Liver (tissue), 9 donors: ENCODE measurements around the gene MYCL. TPM values are rescaled to one million over a fixed set of nuclear protein-coding genes. Genes with fewer than 3 reads are reported as not detected.

Experiments
- DNase-seq: peaks from one replicate; pipeline ENCODE4 v3.0.0-alpha.2; 2017; ENCODE audit warnings: low spot score
- H3K27ac ChIP-seq, 2 donors: one replicate each; pipeline ENCODE4 v1.7.0; 2013; ENCODE audit warnings: inconsistent platforms in 2 of 2, low read length in 2 of 2, control low read depth in 1 of 2, low read depth in 1 of 2, mild to moderate bottlenecking in 1 of 2
- H3K27me3 ChIP-seq, 4 donors: one replicate each; pipeline versions ENCODE4 v1.6.1 to v1.7.0; 2013; ENCODE audit warnings: low read length in 3 of 4, inconsistent platforms in 1 of 4, mild to moderate bottlenecking in 1 of 4, moderate library complexity in 1 of 4; ENCODE audit not compliant: control insufficient read depth in 4 of 4, insufficient read depth in 4 of 4
- H3K36me3 ChIP-seq, 4 donors: one replicate each; pipeline versions ENCODE4 v1.6.1 to v1.7.0; 2013; ENCODE audit warnings: low read length in 3 of 4, mild to moderate bottlenecking in 3 of 4, low read depth in 1 of 4, moderate library complexity in 1 of 4; ENCODE audit not compliant: control insufficient read depth in 4 of 4, insufficient read depth in 3 of 4
- H3K4me1 ChIP-seq, 4 donors: one replicate each; pipeline versions ENCODE4 v1.6.1 to v1.7.0; 2013; ENCODE audit warnings: low read length in 3 of 4, mild to moderate bottlenecking in 3 of 4, moderate library complexity in 1 of 4; ENCODE audit not compliant: control insufficient read depth in 4 of 4, insufficient read depth in 4 of 4
- H3K4me3 ChIP-seq, 3 donors: one replicate each; pipeline versions ENCODE4 v1.6.1 to v1.7.0; 2013; ENCODE audit warnings: low read length in 3 of 3, control low read depth in 1 of 3, low read depth in 1 of 3, mild to moderate bottlenecking in 1 of 3
- H3K9ac ChIP-seq, 2 donors: one replicate each; pipeline ENCODE4 v1.7.0; 2013; ENCODE audit warnings: low read length in 2 of 2, mild to moderate bottlenecking in 2 of 2, moderate library complexity in 2 of 2, control low read depth in 1 of 2, low read depth in 1 of 2
- H3K9me3 ChIP-seq, 4 donors: one replicate each; pipeline versions ENCODE4 v1.6.1 to v1.7.0; 2013; ENCODE audit warnings: low read length in 3 of 4; ENCODE audit not compliant: control insufficient read depth in 4 of 4
- ATF3 ChIP-seq: IDR thresholded peaks from 2 replicates; pipeline ENCODE4 v1.6.1; 2016; ENCODE audit warnings: antibody characterized with exemption
- EGR1 ChIP-seq, 2 donors: IDR thresholded peaks; 2 replicates each; pipeline ENCODE4 v1.6.1; 2016 to 2018; ENCODE audit warnings: antibody characterized with exemption in 2 of 2, low read depth in 2 of 2
- FOXA1 ChIP-seq: IDR thresholded peaks from 2 replicates; pipeline ENCODE4 v1.6.1; 2016; ENCODE audit warnings: antibody characterized with exemption
- FOXA2 ChIP-seq: IDR thresholded peaks from 2 replicates; pipeline ENCODE4 v1.6.1; 2016; ENCODE audit warnings: antibody characterized with exemption
- GABPA ChIP-seq, 2 donors: IDR thresholded peaks in 1 of 2; conservative IDR thresholded peaks in 1 of 2; 2 replicates each; pipeline ENCODE4 v1.6.1; 2016; ENCODE audit warnings: antibody characterized with exemption in 2 of 2, mild to moderate bottlenecking in 1 of 2, moderate library complexity in 1 of 2
- HNF4A ChIP-seq, 2 donors: conservative IDR thresholded peaks; 2 replicates each; pipeline ENCODE4 v1.6.1; 2016; ENCODE audit warnings: antibody characterized with exemption in 2 of 2, mild to moderate bottlenecking in 2 of 2
- HNF4G ChIP-seq: IDR thresholded peaks from 2 replicates; pipeline ENCODE4 v1.6.1; 2016; ENCODE audit warnings: antibody characterized with exemption
- JUND ChIP-seq, 2 donors: IDR thresholded peaks; 2 replicates each; pipeline ENCODE4 v1.6.1; 2016; ENCODE audit warnings: antibody characterized with exemption in 2 of 2
- NR2F2 ChIP-seq: IDR thresholded peaks from 2 replicates; pipeline ENCODE4 v1.6.1; 2016; ENCODE audit warnings: antibody characterized with exemption
- RAD21 ChIP-seq, 2 donors: IDR thresholded peaks; 2 replicates each; pipeline ENCODE4 v1.6.1; 2016; ENCODE audit warnings: antibody characterized with exemption in 2 of 2, mild to moderate bottlenecking in 2 of 2
- RXRA ChIP-seq, 2 donors: IDR thresholded peaks; 2 replicates each; pipeline ENCODE4 v1.6.1; 2017 to 2018; ENCODE audit warnings: antibody characterized with exemption in 2 of 2, mild to moderate bottlenecking in 1 of 2
- SP1 ChIP-seq: IDR thresholded peaks from 2 replicates; pipeline ENCODE4 v1.6.1; 2018; ENCODE audit warnings: antibody characterized with exemption, mild to moderate bottlenecking
- TAF1 ChIP-seq: conservative IDR thresholded peaks from 2 replicates; pipeline ENCODE4 v1.6.1; 2016; ENCODE audit warnings: antibody characterized with exemption, mild to moderate bottlenecking
- YY1 ChIP-seq: IDR thresholded peaks from 2 replicates; pipeline ENCODE4 v1.6.1; 2016; ENCODE audit warnings: antibody characterized with exemption, mild to moderate bottlenecking
- WGBS: extraction: QIAGEN DNeasy Blood & Tissue Kit; methylation state at CpG from one replicate; pipeline ENCODE4 v1.1.7; 2013; 5-methylcytosine and 5-hydroxymethylcytosine counted together
- polyA plus RNA-seq, 2 donors: library from polyadenylated mRNA; stranded (reverse) in 1 of 2; unstranded in 1 of 2; fragments of 200-250 nt in 1 of 2; fragments of >200 nt in 1 of 2; fragmentation: Nextera tagmentation in 1 of 2; extraction: Ambion mirVana in 1 of 2; gene quantifications; one replicate each; pipeline versions ENCODE4 v1.2.1 to v1.2.3, GENCODE V29; 2013 to 2015
- total RNA-seq, 2 donors: library from RNA; depleted of rRNA; stranded (reverse); fragments of >200 nt; gene quantifications; one replicate each; pipeline ENCODE4 v1.2.3, GENCODE V29; 2014
- TF ChIP-seq, protein P1 (sequence below): IDR thresholded peaks from 2 replicates; pipeline ENCODE4 v1.6.1; 2016; ENCODE audit warnings: antibody characterized with exemption, mild to moderate bottlenecking
- TF ChIP-seq, protein P2 (sequence below): fragments of 150-350 bp; IDR thresholded peaks from 2 replicates; pipeline ENCODE4 v1.5.1; 2017; ENCODE audit warnings: improper control_type of control experiment, low read depth, low read length; ENCODE audit not compliant: missing input control
- TF ChIP-seq, protein P3 (sequence below): IDR thresholded peaks from 2 replicates; pipeline ENCODE4 v1.6.1; 2016; ENCODE audit warnings: antibody characterized with exemption
- TF ChIP-seq, protein P4 (sequence below): IDR thresholded peaks from 2 replicates; pipeline ENCODE4 v1.6.1; 2016; ENCODE audit warnings: antibody characterized with exemption
- donor health status: healthy.
- donor health status: healthy.
- donor health status: healthy.
- donor health status: healthy.
- donor health status: healthy.

The MYCL gene
- total and polyA plus RNA-seq, 4 donors, result 1.8 to 6.6 (median 2.5) TPM

DNA sequence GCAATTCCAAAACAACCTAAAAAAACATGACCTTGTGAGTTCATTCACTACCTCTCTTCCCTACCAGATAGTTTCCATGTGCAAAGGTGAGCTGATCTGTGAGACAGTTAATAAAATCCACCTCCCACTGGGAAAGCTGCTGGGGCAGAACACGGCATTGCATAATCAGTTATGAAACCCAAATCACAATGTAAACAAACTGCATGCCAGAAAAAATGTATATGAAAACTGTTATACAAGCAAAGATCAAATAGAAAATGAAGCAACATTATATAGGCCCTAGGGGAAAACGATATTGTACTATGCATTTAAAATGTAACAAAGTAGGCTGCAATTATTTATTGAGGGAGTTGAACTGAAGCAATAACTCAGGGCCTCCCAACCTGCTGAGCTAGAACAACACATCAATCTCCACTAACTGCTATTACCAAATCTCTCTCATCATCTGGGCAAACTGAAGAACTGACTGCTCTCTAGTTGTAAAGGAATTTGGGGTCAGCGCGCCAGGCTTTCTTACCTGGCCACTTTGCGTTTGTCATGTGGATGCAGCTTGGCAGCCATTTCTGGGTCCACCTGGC lies 49.4 kb downstream of the MYCL start (continued):
- TF ChIP-seq YY1 (peak; percentile 60), GABPA (IDR thresholded peaks at IDR 0.05 in 1 of 2, conservative IDR thresholded peaks at IDR 0.05 in 1 of 2) (peak in 1 of 2 donors; percentile 48), HNF4A (conservative IDR thresholded peaks at IDR 0.05) (peak; percentile 52 to 83)

GRCh38 chr1:39850606-39851216 lies 51.0 kb downstream of the MYCL start:
- no peak for DNase-seq
- Histone ChIP-seq H3K4me3 (no peak overlapping the region), H3K4me1 (peaks cover under 1 to 26% (median 15%) of the 10 kb centered on the region in 4 donors), H3K9me3 (no peaks in the 10 kb centered on the region), H3K36me3 (peaks cover 0 to 10% (median 8%) of the 10 kb centered on the region in 4 donors), H3K27me3 (no peaks in the 10 kb centered on the region), H3K27ac (no peak overlapping the region), H3K9ac (no peak overlapping the region)
- 84% methylated on average over 3 of the region's 3 CpGs for WGBS
- TF ChIP-seq SP1 (no peak), EGR1 (IDR thresholded peaks at IDR 0.05; ENCODE audit: low read depth in 2 of 2) (no peak), JUND (IDR thresholded peaks at IDR 0.05) (no peak), HNF4G (no peak), HNF4A (conservative IDR thresholded peaks at IDR 0.05) (no peak), ATF3 (no peak), RAD21 (IDR thresholded peaks at IDR 0.05) (no peak), YY1 (no peak), FOXA1 (no peak), RXRA (IDR thresholded peaks at IDR 0.05) (no peak), GABPA (IDR thresholded peaks at IDR 0.05 in 1 of 2, conservative IDR thresholded peaks at IDR 0.05 in 1 of 2) (no peak), FOXA2 (no peak), TAF1 (no peak), NR2F2 (no peak)
- TF ChIP-seq, protein P1, sequence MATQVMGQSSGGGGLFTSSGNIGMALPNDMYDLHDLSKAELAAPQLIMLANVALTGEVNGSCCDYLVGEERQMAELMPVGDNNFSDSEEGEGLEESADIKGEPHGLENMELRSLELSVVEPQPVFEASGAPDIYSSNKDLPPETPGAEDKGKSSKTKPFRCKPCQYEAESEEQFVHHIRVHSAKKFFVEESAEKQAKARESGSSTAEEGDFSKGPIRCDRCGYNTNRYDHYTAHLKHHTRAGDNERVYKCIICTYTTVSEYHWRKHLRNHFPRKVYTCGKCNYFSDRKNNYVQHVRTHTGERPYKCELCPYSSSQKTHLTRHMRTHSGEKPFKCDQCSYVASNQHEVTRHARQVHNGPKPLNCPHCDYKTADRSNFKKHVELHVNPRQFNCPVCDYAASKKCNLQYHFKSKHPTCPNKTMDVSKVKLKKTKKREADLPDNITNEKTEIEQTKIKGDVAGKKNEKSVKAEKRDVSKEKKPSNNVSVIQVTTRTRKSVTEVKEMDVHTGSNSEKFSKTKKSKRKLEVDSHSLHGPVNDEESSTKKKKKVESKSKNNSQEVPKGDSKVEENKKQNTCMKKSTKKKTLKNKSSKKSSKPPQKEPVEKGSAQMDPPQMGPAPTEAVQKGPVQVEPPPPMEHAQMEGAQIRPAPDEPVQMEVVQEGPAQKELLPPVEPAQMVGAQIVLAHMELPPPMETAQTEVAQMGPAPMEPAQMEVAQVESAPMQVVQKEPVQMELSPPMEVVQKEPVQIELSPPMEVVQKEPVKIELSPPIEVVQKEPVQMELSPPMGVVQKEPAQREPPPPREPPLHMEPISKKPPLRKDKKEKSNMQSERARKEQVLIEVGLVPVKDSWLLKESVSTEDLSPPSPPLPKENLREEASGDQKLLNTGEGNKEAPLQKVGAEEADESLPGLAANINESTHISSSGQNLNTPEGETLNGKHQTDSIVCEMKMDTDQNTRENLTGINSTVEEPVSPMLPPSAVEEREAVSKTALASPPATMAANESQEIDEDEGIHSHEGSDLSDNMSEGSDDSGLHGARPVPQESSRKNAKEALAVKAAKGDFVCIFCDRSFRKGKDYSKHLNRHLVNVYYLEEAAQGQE, result no peak
- TF ChIP-seq, protein P2, sequence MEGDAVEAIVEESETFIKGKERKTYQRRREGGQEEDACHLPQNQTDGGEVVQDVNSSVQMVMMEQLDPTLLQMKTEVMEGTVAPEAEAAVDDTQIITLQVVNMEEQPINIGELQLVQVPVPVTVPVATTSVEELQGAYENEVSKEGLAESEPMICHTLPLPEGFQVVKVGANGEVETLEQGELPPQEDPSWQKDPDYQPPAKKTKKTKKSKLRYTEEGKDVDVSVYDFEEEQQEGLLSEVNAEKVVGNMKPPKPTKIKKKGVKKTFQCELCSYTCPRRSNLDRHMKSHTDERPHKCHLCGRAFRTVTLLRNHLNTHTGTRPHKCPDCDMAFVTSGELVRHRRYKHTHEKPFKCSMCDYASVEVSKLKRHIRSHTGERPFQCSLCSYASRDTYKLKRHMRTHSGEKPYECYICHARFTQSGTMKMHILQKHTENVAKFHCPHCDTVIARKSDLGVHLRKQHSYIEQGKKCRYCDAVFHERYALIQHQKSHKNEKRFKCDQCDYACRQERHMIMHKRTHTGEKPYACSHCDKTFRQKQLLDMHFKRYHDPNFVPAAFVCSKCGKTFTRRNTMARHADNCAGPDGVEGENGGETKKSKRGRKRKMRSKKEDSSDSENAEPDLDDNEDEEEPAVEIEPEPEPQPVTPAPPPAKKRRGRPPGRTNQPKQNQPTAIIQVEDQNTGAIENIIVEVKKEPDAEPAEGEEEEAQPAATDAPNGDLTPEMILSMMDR, result no peak
- TF ChIP-seq, protein P3, sequence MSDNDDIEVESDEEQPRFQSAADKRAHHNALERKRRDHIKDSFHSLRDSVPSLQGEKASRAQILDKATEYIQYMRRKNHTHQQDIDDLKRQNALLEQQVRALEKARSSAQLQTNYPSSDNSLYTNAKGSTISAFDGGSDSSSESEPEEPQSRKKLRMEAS, result no peak
- TF ChIP-seq, protein P4, sequence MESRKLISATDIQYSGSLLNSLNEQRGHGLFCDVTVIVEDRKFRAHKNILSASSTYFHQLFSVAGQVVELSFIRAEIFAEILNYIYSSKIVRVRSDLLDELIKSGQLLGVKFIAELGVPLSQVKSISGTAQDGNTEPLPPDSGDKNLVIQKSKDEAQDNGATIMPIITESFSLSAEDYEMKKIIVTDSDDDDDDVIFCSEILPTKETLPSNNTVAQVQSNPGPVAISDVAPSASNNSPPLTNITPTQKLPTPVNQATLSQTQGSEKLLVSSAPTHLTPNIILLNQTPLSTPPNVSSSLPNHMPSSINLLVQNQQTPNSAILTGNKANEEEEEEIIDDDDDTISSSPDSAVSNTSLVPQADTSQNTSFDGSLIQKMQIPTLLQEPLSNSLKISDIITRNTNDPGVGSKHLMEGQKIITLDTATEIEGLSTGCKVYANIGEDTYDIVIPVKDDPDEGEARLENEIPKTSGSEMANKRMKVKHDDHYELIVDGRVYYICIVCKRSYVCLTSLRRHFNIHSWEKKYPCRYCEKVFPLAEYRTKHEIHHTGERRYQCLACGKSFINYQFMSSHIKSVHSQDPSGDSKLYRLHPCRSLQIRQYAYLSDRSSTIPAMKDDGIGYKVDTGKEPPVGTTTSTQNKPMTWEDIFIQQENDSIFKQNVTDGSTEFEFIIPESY, result no peak
